Myocyte (in vitro differentiated cells): ENCODE results near the gene CST9. TPM values are rescaled to one million over a fixed set of nuclear protein-coding genes. Genes with fewer than 3 reads are reported as not detected.
"Not testable (repeated sequence)": the region's sequence is repeated elsewhere in the genome, so short reads cannot be mapped to it uniquely, and the experiment has no call there.

Source experiments
- DNase-seq: peaks from one replicate; pipeline ENCODE4 v3.0.0-alpha.2; 2012; ENCODE audit warnings: low read depth
- total RNA-seq: library from RNA; depleted of rRNA; stranded (reverse); fragments of >200 nt; gene quantifications from 2 replicates; pipeline ENCODE4 v1.2.3, GENCODE V29; 2014

The CST9 gene
- total RNA-seq, 1 donor from 2014 or later, result not detected

DNA sequence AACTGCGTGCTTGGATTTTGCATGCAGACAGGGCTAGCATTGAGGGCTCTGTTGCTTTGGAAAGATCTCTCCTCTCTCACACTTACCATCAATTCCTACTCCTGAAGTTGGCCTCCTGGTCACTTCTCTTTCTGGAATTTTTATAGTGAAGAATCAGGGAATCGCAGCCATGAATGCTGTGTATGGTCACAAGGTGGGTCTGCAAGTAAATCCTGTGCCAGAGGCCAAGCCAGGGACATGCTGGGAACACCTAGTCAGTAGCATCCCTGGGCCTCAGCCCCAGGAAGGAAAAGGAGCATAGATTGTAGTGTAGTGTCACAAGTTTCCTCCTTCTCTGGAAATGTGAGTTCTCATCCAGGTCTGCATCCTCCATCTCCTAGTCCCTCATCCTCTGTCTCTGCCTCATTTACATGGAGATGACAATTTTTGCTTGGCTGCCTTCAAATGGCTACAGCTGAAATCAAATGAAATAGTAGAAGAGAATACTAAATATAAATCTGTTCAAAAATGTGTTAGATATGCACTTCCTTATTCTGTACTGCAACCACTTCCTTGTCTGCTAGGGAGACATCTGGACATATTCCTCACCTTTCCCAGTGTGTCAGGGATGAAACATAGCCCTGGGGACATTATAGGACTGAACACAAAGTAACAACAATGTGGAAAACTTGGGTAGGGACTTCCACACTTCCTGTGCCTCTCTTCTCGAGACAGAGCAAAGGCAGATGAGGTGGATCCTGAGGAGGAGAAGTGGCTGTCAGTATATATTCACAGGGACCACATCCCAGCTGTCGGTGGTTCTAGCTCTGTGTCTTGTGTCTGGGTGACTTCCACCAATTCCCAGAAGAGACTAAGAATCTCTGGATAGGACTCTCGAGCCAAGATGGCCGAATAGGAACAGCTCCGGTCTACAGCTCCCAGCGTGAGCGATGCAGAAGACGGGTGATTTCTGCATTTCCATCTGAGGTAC lies 17.0 kb downstream of the CST9 start:
- DNase-seq, result no peak

DNA sequence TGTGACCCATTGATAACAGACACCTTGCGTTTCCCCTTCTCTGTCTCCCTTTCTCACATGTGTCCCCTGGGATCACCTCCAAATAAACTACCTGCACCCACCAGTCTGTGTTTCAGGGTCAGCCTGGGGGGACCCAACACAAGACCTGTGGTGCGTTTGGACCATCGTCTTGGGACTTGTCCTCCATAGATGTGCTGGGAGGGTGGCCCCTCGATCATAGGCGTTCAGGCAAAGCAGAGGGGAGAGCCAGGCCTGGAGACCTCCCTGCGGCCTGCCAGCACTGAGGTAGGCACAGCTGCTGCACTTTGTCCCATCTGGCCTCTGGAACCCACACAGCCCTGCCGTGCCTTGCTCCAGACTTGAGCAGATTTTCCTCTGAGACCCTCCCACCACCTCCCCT lies 18.1 kb downstream of the CST9 start:
- DNase-seq, result no peak

DNA sequence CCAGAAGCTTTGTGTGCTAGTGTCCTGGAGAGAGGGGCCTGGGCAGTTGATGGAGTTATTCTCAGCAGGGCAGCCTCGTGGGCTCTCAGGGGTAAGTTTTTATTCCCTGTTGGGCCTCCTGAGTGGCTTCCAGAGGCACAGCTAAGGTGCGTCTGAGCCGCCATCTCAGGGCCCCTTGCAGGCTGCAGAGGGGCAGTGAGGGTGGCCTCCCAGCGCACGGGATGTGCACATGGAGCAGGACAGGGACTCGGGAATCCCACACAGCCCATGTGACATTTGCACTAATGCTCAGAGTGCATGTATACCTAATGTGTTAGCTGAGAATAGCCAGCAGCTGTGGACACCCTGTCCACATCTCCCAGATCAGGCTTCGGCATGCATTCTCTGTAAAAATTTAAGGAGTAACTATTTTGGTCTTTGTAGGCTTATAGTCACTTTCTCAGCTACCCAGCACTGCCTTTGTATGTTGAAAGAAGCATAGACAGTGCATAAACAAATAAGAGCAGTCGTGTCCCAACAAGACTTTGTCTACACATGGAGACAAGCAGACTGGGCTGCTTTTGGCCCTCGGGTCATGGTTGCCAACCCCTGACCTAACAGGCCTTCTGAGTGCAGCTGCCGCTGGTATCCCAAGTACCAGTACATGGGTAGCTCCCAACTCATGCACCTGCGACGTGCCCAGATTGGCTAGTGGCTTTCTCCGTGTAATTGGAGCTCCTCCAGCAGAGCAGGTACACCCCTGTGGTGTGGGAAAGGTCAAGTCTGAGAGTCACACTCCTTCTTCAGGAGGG lies 18.8 kb downstream of the CST9 start:
- no peak for DNase-seq

DNA sequence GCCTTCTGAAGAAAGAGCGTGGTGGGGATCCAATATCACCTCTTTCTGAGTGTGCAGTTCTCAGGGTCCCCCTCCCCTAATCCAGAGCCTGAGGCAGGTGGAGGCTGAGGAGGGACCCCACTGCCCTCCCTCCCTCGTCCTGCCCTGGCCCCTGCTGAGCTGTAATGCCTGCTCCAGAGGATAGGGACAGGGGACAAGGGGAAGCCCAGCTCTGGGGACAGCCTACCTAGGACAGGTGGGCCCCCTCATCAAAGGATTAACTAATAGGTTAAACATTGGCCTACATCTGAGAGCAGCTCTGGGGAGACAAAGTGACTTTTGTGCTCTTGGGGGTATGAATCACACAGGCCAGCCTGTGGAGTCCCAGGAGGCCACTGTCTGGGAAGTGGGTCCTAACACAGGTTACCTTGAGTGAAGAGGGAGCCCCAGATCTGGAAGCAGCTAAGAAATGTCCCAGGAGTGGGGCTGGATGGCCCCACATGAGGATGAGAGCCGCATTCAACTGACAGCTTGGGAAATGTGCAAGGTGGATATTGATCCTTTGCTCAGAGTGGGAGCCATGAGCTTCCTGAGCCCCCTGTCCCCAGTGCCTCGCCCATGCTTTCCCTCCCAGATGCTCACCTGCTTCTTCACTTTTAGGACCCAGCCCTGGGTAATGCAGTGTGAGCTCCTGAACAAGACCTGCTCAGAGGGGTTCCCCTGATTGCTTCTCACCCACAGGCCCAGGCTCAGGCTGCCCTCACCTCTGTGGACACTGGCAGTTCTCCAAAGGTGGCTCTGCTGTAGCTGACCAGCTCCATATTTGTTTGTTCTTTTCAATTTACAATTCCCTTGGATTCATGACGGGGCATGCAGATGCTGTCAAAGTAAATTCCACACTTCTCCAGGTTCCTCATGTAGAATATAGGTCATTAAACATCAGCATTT lies 19.6 kb downstream of the CST9 start:
- DNase-seq, result no peak

DNA sequence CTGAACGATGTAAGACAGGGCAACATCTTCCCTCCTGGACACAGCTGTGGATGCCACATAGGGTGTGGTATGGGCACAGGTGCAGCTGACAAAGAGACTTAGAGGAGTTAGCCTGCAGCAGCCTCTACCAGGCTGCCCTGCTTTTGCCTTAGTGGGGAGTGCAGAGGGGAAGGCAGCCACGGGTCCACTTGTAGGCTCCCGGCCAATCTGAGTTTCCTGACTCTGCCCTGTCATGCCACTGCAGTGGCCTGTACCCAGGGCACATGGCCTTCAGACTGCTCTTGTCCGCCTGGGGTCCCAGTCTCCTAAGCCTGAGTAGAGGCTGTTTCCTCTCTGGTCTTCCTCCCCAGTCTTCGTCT lies 20.3 kb downstream of the CST9 start:
- DNase-seq, result no peak

DNA sequence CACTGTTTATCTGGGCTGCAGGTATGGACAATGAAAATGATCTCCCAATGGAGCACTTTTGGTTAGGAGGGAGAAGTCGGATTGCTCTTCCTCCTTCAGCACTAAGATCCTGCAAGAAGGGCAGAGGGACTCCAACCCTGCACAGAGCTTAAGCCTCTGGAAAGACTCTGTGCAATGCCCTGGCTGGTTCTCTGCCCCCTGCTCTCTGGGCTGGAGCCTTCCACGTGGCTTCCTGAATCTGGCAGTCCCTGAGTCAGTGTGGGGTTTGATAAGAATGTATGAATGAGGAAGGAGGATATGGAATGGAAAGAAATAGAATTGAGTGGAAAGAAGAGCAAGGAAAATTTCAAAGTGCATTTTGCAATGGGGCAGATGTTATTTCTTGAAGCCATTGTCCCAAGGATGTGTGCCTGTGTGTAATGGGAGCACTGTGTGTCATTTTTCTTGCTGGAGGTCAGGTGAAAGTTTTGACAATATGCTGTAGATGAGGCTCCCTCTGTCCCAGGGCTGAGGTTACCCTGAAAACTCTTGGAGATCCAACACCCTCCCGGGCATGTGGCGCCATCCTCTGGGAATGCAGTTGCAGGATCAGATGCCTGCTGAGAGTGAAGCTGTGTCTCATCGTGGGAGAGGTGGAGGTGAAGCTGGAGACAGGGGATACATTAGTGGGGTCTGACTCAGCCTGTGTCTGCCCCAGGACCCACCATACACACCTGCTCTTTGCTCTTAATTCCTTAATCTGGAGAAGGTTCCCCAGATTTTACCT lies 21.1 kb downstream of the CST9 start:
- DNase-seq, result no peak

DNA sequence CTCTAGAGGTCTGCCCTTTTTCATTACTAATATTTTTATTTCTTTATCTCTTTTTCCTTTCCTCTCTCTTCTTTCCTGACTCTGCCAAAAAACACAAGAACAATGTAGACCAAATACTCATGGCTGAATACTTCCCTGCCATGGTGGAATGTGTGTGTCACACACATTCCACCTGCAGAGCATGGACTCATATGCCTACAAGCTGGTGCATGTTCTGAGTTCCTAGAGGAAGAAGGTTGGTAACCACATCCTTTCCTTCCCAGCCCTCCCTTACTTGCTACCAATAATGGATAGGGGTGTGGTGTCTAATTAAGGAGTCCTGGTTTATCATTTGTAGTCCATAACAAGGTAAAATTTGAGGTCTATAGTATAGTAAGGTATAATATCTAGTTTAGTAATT lies 22.2 kb downstream of the CST9 start:
- no peak for DNase-seq

DNA sequence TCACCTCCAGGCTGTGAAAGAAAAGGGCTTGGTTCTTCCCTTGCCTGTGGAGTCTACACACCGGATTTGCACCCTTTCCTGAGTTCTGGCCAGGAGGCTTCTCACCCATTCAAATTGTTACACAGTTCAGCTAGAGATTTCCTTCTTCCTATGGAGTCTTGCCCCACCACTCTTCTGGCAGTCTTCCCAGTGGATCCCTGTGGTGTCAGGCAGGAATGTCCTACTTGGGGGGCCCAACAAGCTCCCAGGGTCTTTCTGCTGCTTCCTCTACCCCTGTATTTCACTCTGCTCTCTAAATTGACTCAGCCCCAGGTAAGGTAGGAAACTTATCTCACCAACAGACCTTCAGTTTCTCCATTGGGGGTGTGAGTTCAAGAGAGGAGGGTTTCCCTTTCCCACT lies 23.4 kb downstream of the CST9 start:
- DNase-seq, result no peak

DNA sequence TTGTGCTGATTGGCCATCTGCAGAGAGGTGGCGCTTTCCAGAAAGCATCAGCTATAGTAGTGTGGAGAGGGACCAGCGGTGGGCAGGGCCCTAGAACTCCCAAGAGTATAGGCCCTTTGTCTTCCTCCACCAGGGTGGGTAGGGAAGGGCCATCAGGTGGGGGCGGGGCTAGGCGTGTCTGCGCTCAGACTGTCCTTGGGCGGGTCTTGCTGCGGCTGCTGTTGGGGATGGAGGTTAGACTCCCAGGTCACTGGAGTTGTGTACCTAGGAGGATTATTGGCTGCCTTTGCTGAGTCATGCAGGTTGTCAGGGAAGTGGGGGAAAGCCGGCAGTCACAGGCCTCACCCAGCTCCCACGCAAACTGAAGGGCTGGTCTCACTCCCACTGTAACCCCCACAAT lies 23.9 kb downstream of the CST9 start:
- not testable (repeated sequence) for DNase-seq

DNA sequence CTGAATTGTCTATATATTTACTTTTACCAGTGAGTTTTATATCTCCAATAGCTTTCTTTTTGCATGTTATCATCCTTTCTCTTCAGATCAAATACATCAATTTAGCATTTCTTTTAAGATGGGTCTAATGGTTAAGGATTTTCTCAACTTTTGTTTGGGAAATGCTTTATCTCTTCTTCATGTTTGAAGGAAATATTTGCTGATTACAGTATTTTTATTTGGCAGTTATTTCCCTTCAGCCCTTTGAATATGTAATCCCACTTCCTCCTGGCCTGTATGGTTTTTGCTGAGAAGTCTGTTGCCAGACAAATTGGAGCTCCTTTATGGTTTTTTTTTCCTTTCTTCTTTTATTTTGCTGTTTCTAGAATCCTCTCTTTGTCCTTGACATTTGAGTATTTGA lies 30.7 kb downstream of the CST9 start:
- no peak for DNase-seq

DNA sequence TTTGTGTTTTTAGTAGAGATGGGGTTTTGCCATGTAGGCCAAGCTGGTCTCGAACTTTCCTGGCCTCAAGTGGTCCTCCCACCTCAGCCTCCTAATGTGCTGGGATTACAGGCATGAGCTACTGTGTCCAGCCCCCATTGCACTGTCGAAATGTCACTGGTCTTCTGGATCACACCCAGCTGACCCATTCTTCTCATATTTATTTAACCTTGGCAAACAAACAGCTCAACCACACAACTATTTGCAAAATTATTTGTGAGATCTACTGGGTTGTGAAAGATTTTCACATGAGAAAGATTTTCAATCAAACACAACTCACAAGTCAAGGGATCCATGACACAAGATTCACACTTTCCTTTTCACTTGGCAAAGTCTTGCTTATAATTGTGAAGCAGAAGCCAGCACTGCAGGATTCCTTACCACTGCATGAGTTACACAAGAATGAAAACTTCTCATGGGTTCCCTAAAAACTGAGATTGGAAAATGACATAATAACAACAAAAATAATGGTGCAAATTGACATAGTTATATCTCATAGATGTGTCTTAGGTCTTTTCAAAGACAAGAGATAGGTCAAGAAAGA lies 35.4 kb downstream of the CST9 start:
- no peak for DNase-seq

DNA sequence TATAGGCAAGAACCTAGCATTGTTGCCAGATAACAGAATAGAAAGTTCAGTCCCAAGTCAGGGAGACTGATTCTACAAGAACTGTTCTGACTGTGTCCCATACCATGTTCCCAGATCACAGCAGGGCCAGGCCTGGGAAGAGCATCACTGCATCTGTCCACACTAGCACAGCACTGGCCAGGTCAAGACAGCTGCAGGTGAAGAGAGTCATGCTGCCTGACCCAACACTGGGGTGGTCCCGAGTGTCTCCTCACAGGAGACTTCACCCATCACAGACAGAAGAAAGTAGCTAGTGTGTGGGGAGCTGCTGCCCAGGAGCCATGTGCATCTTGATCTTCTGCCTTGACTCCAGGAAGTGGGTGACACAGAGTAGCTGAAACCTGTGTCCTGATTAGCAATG lies 36.1 kb downstream of the CST9 start:
- DNase-seq, result no peak

DNA sequence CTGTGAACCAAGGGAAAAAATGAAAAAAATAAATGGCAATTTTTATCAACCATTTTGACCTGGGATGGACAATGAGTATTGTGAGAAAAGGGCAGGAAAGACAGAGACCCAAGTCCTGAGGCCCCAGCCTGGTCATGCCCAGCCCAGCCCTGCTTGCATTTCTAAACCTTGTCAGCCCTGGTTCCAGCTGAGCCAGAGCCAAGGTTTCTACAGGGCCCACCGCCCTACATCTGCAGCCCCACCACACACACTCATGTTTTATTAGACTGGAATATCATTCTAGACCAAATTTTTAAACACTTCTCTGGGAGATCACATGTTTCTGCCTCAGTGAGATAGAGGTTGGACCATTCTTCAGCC lies 36.8 kb downstream of the CST9 start:
- no peak for DNase-seq

DNA sequence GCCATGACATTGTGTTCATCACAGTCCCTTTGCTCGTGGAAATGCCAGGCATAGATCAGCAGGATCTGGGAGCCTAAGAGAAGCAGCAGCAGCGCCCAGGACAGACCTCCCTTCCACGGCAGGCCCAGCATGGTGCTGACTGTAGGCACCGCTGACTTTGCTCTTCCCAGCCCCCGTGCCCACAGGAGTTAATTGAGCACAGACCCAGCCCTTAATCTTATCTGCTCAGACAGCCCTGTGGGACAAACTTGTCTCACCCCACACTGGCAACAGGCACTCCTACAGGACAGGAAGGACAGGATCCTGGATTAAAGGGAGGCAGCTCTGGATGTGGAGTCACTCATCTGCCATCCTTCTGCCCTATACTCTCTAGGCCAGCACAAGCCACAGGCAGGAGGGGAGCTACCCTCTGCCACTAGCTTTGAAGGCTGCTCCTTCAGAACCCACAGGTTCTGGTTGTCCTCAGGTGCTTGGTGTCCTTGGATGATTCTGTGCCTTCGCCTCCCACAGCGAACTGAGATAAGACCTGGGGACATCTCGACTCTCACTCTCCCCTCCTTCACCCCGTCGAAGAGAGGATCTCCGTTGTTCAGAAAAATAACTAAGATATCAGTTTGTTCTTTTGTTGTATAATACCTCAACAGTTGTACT lies 37.3 kb downstream of the CST9 start, which contains the start of gene CST9L:
CST9L (minus strand) TSS at position 165 of the 651 bp plus-strand sequence; CDS start at position 131, 34 bp downstream.
- no peak for DNase-seq

DNA sequence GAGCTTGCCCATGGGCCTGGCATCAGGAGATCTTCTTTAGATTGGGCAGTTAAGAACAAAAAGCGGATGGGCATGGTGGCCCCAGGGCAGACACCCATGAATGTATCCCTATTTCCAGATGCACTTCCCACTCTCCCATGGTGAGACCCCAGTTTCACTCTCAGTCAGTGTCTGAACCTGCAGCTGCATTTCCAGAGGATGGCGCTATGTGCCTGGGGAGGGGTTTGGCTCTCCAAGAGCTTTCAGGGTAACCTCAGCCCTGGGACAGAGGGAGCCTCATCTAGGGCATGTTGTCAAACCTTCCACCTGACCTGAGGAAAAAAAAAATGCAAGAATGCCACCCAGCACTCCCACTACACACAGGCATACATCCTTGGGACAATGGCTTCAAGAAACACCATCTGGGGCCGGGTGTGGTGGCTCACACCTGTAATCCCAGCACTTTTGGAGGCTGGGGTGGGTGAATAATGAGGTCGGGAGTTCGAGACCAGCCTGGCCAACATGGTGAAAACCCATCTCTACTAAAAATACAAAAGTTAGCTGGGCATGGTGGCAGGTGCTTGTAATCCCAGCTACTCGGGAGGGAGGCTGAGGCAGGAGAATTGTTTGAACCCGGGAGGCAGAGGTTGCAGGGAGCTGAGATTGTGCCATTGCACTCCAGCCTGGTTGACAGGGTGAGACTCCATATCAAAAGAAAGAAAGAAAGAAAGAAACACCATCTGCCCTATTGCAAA lies 39.4 kb downstream of the CST9 start:
- DNase-seq, result no peak

DNA sequence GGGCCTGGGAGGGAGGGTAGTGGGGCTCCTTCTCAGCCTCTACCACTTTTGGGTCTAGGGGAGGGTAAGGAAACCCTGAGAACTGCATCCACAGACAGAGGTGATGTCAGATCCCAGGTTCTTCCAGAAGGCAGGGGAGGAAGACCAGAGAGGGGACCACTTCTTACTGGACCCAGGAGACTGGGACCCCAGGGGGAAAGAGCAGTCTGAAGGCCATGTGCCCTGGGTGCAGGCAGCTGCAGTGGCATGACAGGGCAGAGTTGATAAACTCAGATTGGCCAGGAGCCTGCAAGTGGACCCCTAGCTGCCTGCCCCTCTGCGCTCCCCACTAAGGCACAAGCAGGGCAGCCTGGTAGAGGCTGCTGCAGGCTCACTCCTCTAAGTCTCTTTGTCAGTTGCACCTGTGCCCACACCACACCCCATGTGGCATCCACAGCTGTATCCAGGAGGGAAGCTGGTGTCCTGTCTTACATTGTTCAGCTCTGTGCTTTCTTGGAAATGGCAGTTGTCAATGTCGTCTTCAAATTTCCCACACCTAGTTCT lies 40.1 kb downstream of the CST9 start:
- no peak for DNase-seq

DNA sequence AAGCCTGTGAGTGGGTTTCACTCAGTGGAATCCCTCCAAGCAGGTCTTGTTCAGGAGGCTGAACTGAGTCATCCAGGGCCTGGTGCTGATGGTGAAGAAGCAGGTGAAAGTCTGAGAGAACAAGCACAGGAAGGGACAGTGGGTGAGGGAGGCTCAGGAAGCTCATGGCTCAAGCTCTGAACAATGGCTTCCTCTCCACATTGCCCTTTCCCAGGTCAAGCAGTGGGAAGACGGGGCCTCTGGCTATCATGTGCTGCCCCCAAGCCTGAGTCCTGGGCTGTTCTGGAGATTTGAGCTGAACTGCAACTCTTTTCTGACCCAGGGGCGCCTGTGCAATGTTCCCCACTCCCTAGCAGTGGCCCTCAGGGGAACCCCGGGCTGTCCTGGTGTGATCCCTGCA lies 40.8 kb downstream of the CST9 start:
- DNase-seq, result no peak

DNA sequence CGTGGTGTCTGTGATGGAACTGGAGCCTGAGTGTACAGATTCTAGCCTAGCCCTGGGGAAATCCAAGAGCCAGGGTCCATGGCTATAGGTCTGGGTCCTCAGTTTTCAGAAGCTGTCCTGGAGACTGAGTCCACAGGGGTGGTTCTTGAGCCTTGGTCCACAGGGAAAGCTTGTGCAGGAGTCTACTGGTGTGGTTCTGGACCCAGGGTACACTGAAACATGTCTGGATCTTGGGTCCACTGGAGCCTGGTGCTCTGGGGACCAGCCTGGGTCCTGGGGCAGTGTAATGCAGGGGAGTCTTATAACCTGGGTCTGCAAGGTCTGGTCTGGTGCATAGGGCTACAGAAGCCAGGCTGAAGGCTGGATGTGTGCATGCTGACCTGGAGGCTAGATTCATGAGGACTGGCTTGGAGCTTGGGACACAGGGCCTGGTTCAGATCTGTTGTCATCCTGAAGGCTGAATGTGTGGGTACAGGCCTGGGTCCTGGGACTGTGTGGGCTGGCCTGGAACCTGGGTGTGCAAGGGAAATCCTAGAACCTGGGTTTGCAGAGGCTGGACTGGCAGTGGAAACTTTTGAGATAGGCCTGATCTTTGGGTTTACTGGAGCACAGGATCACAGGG lies 42.9 kb downstream of the CST9 start:
- DNase-seq, result no peak
